Measurements from ENCODE around the gene LPIN1.

- TF ChIP-seq CTCF (IDR thresholded peaks at IDR 0.05; ENCODE audit: poor library complexity) (no peak), EZH2 (IDR thresholded peaks at IDR 0.05; ENCODE audit: borderline replicate concordance) (no peak)
These were observed 114.6 kb downstream of the LPIN1 start for GRCh38 chr2:11861044-11861443.
